Superior temporal gyrus (tissue), 1 donor: ENCODE measurements around the gene OXTR.

Experiments used
- DNase-seq: peaks from one replicate; pipeline ENCODE4 v3.0.0-alpha.2; 2016; ENCODE audit errors: extremely low spot score

Gene OXTR

DNA sequence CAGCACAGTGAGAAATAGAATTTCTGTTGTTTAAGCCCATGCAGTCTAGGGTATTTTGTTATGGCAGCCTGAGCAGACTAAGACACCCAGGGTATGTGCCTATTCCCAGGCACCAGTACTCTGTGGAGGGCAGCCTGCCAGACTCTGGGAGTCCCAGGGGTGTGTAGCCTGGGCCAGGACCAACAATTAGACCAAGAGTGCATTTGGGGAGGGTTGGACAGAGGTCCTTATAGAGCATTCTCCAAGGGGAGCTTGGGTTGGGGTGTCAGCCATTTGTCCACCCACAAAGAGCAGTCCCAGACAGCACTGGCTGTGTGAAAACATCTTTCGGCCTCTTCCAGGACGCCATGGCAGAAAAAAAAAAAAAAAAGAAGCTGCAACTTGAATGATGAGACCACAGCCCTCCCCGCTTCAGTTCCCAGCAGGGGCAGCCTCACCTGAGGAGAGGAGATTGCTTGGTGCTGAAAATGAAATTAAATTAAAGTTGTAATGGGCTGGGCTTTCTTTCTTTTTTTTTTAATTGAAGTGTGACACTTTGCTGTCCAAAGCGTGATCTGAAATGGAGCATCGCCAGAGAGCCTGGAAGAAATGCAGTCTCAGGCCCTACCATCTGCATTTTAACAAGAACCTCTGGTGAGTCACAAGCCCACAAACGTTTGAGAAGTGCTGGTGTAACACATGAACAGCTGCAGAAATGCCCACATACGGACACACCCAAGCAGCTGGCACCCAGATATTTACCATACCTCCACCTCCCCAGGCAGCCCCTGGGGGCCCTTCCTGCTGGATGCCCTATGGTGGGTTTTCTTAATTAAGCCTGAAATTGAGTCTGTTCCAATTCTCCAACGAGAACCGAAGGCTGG, 57.1 kb downstream of the OXTR start:
- peak; percentile 18 for DNase-seq

DNA sequence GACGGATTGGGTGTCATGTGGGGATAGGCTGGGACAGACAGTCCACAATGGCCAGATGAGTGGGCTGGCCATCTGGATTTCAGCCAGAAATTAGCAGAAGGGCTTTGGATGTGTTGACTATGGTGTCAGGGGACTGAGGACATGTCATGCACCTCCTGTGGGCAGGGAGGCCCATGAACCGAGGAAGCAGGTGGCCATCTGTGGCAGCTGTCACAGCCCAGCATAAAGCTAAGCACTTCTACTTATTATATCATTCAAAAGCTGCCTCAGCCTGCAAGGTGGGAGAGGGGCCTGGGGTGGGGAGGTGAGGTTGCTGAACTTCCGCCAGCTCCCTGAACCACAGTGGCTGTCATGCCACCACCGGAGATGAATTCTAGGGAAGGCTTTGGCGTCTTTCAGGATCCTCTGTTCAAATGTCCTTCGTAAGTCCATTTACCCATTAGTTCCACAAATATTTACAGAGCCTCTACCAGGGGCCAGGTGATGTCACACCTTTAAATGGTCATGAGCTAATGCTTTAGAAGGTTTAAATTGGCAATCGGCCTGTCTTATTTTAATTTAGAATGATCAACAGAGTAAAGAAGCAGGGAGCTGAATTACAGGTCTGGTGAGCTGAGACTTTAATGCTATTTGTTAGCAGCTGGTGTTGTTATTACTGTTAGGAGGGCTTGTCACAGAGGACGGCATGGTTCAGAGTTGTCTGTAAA, 59.5 kb downstream of the OXTR start:
- no peak for DNase-seq

GRCh38 chr3:8709287-8709686, 60.1 kb downstream of the OXTR start:
- DNase-seq: no peak

DNA sequence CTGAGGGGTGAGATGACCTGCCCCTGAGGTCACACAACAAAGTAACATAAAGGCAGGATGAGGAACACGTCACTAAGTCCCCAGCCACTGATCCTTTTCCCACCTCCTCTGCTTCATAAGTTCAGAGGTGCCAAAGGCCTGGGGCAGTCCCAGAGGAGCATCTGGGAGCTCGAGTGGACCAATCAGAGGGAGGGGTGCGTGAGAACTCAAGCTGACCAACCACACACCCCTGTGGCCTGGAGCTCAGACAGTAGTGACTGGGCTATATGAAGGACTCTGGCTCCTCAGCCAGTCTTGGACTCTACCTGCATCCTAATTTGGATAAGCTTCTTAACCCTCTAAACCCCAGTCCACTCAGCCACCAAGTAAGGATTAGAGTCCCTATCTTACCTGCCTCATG, 63.8 kb downstream of the OXTR start:
- DNase-seq: no peak

GRCh38 chr3:8702560-8702959, 66.9 kb downstream of the OXTR start:
- no peak for DNase-seq
